Activated CD4-positive, CD25-positive, alpha-beta regulatory T cell treated with anti-CD3 and anti-CD28 coated beads, Interleukin-2, amount 50 U/mL, for 72 hours (primary cell): Measurements from ENCODE around the gene MSRB3.
"Not testable (repeated sequence)": the region's sequence is repeated elsewhere in the genome, so short reads cannot be mapped to it uniquely, and the experiment has no call there.

Experiments used
- DNase-seq: peaks from one replicate; pipeline ENCODE4 v3.0.0; 2021

MSRB3 gene

GRCh38 chr12:65278576-65279368 is at the start of gene MSRB3:
MSRB3 (plus strand) TSS chr12:65278683; CDS start chr12:65308580, 29,897 bp downstream.
- DNase-seq = peak; percentile 35

DNA sequence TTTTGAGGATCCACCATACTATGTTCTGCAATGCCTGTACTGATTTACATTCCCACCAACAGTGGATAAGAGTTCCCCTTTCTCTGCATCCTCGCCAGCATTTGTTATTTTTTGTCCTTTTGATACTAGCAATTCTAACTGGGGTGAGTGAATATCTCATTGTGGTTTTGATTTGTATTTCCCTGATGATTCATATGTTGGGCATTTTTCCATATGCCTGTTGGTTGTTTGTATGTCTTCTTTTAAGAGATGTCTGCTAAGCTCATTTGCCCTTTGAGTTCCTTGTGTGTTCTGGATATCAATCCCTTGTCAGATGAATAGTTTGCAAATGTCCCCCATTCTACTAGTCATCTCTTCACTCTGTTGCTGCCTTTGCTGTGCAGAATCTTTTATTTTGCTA is 49.0 kb upstream of the MSRB3 start:
- no peak for DNase-seq

GRCh38 chr12:65232476-65233077 is 45.9 kb upstream of the MSRB3 start:
- DNase-seq = no peak

DNA sequence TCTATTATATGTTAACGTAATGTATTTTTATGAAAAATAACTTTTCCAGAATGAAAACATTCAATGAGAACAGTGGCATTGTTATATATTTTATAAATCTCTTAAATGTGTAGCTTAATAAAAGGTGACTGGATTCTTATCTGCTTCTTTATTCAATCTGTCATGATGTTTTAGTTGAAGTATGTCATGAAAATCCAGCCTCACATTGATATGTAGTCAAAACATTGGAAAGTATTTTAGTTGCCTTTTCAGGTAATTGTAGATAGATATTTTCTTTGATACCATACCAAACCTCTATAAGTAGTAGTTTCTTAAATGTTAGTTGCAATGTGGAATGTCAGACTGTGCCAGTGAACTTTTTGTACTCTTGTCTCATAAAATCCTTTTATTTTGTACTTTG is 41.3 kb upstream of the MSRB3 start:
- DNase-seq = no peak

DNA sequence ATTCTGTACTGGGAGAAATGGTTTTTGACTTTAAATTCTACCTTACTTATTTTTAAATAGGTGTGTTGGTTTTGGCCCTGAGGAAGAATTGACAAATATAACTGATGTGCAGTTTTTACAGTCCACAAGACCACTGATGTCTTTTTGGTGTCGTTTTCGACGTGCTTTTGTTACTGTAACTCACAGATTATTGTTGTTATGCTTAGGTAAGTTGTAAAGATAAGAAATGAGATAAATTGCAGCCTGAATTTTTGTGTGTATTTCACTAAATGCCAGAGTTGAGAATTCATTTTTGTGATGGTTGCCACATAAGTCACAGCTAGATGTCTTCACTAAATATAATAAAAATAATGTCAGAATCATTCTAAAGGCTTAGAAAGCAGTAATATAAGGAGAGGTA is 39.9 kb upstream of the MSRB3 start:
- no peak for DNase-seq

GRCh38 chr12:65248656-65249633 is 29.5 kb upstream of the MSRB3 start:
- DNase-seq = no peak

DNA sequence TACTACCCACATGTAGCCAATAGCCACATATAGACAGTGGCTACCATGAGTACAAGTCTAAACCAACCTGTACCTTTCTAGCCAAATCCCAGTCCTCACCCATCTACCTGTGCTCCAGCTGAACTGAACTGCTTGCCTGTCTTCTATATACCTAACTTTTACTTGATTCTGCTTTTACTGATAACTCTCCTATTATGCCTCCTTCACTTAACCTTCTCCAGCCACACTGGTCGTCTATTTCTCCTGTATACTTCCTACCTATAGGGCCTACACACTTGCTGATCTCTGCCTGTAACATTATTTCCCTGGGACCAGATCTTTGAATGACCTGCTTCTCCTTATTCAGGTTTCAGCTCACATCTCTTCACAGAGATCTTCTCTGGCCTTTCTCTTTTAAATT is 26.0 kb upstream of the MSRB3 start:
- no peak for DNase-seq

GRCh38 chr12:65257986-65258385 is 20.5 kb upstream of the MSRB3 start:
- no peak for DNase-seq

DNA sequence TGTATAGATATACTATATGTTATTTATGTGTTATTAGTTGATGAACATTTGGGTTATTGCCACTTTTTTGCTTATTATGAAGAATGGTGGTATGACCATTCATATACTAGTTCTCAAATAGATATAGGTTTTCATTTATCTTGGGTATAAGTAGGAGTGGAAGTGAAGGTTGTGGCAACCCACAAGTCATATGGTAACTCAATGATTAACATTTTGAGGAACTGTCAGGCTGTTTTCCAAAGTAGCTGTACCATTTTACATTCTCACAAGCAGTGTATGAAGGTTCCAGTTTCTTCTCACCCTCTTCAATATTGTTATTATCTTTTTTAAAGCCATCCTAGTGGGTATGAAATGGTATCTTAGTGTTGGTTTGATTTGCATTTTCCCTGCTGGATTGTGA is 19.0 kb upstream of the MSRB3 start:
- DNase-seq = no peak

DNA sequence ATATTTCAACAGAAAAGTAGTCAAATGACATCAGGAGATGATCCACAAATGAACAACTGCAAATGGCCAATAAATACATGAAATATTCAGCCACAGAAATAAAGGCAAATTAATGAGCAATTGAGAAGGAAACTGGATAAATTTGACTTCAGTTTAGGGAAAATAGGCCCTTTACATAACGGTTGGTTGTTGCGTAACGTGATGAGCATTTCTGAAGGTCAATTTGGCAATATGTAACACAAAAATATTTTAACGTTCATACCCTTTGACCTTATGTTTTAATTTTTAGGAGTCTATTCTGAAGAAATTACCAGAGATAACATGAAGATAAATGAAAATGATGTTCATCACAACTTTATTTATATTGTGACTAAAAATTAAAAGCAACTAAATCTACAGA is 14.7 kb upstream of the MSRB3 start:
- DNase-seq = no peak

GRCh38 chr12:65266408-65266807 is 12.1 kb upstream of the MSRB3 start:
- DNase-seq = no peak

DNA sequence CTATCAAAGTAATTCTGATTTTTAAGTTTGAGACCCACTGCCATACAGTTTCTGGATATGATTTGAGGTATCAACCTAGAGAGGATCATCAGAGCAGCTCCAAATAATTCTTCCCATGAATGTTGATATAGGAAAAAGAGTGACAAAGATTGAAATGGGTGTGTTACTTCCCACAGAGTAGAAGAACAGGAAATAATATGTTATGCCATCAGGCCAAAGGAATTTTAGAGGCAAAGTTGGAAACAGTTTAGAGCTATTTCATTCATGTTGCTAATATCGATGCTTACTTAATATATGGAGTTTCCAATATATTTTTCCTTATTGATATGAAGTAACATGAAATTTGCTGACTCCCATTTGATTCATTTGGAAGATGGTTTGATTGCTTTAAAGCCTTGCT is 8.9 kb upstream of the MSRB3 start:
- no peak for DNase-seq

DNA sequence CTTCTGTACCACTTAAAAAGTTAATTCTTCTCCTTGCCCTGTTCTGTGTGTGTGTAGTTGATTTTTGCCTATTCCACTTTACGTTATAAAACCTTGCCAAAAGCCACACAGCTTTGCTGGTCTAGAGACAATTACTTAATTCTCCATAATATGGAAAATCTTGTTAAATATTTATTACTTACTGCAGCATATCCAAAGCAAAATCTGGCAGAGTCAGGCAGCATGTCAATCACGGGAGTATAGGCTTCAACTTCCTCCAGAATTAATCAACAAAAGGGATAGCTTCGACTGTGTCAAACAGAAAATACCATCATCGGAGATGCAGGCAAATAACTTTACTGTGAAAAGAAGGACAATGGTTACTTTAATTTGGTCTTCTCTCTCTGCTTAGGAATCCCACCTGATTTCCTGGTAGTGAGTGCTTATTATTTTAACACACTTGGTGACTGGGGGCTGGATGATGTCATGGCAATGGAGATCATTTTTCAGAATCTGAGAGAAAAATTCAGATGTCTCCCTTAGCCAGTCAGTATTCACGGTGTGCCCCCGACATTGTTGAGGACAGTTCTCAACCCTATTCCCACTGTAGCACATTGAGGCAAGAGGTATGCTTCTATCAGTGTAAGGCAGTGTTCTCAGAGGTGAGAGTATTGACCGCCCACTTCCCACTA is 3.7 kb upstream of the MSRB3 start:
- no peak for DNase-seq

DNA sequence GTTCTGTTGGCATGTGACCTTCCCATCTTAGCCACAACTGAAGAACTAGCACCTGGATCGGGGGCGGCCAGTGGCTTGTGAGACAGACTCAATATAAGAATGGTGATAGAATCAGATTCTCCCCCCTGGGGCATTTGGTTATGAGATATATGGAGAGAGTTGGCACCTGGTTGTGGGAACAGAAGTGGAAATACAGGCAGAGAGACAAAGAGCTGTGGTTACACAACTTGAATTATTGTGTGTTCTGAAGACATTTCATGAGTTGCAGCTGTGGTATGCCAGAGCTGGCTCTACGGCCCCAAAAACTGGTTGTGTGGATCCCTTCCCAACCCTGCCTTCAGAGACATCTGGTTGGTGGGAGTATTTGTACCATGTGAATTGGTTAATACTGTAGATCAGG is 2.9 kb upstream of the MSRB3 start:
- DNase-seq = no peak

DNA sequence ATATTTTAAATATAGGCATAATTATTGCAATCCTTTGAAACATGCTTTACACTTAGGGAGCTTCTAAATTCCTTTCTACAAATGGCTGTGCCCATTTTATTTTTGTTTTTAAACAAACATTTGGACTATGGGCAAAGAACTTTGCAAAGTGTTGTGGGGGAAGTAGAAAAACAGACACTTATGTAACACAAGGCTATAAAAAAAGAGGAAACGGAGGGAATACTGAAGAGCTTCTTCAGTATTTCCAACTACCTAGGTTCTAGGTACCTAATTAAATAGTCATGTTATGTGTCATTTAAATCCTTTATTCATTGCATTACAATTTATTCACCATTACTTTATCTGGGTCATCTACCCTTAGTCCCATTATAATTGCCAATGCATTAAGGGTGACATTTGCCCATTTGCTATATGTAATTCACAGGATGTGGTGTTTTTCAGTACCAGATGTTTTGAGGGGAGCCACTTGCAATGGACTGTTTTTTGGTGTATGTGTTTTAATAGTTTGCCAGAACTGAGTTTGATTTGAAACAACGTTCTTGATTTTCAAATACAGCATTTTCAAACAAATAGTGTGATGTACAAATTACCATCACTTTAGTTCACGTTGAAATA is 1.5 kb upstream of the MSRB3 start:
- no peak for DNase-seq

GRCh38 chr12:65277994-65278575 is 398 bp upstream of the MSRB3 start:
- no peak for DNase-seq

DNA sequence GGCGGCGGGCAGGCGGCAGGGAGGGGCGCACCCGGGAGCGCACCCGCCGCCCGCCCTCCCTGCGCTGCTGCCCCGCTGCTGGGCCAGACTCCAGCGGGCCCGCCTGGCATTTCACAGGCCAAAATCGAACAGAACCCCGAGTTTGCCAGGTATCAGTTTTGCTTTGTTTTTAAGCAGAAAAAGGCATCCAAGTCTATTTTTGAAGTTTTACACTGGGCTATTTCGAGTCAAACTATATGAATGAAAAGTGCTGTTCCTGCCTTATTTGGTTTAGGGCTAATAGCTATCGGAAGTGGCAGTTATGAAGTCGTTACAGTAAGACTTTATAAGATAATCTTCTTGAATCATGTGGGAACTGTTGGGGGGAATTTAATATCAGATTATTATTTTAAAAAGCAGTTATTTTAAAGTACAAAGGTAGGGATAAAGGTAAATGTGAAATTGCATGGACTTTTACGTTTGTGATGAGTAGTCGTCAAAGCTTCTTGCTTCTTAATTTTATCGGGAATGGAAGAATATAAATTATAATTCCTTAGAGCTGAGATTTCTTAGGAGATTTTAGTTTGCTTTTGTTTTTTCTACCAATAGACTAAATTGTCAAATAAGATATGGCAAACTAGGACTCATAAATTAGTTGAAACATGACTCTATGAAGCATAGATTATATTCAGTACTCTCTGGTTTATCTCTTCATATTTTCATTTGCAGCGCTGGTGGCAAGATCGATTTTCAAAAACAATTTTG is 1.1 kb downstream of the MSRB3 start:
- DNase-seq = no peak

- no peak for DNase-seq
These were observed 1.8 kb downstream of the MSRB3 start for GRCh38 chr12:65280306-65280705.

- DNase-seq = no peak
These were observed 4.4 kb downstream of the MSRB3 start for GRCh38 chr12:65282840-65283239.

GRCh38 chr12:65285532-65285931 is 7.0 kb downstream of the MSRB3 start:
- DNase-seq = not testable (repeated sequence)

GRCh38 chr12:65287426-65287825 is 8.9 kb downstream of the MSRB3 start:
- no peak for DNase-seq
